ENCODE data around the gene ALPP.
A peak's percentile ranks its signal among the peaks of the same experiment; 100 is the strongest.

DNA sequence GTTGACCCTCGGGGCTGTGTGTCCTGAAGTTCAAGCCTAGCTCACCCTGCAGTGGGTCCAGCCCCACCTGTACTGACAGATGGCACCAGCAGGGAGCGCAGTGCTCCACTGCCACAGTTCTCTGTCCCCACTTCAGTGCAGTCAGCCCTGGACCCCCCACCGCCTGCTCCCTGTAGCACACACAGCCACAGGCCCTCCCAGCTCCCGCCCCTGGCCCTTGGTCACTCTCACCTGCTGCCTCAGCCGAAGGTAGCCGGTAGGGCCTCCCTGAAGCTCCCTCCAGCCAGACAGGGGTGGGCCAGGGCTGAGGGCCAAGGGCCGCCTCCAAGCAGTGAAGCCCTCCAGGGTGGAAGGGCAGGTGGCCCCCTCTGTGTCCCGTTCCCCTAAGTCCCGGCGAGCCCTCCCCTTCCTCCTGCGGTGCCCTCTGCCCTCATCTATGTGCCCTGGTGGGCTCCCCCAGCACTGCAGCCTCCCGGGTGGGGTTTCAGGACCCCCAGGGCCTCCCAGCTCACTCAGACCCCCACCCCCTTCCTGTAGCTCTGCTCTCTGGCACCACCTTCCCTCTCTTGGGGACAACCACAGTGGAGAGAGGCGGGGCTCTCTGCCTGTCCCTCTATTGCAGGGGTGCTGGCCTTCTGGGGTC, 10.8 kb upstream of the ALPP start:
- TF ChIP-seq, protein P1, sequence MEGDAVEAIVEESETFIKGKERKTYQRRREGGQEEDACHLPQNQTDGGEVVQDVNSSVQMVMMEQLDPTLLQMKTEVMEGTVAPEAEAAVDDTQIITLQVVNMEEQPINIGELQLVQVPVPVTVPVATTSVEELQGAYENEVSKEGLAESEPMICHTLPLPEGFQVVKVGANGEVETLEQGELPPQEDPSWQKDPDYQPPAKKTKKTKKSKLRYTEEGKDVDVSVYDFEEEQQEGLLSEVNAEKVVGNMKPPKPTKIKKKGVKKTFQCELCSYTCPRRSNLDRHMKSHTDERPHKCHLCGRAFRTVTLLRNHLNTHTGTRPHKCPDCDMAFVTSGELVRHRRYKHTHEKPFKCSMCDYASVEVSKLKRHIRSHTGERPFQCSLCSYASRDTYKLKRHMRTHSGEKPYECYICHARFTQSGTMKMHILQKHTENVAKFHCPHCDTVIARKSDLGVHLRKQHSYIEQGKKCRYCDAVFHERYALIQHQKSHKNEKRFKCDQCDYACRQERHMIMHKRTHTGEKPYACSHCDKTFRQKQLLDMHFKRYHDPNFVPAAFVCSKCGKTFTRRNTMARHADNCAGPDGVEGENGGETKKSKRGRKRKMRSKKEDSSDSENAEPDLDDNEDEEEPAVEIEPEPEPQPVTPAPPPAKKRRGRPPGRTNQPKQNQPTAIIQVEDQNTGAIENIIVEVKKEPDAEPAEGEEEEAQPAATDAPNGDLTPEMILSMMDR (IDR thresholded peaks at IDR 0.05): peak; percentile 30
- TF ChIP-seq FOXM1 (IDR thresholded peaks at IDR 0.05; ENCODE audit: low read depth): no peak
- TF ChIP-seq POLR2AphosphoS5 (IDR thresholded peaks at IDR 0.05; ENCODE audit: low read depth, low read length): no peak
- no peak for TF ChIP-seq YY1 (IDR thresholded peaks at IDR 0.05; ENCODE audit: low read depth)
- no peak for TF ChIP-seq TAF1 (IDR thresholded peaks at IDR 0.05; ENCODE audit: borderline replicate concordance, low read depth, low read length)
- no peak for TF ChIP-seq GABPA (IDR thresholded peaks at IDR 0.05; ENCODE audit: low read depth)
- TF ChIP-seq GATA2 (CRISPR knock-in tag; IDR thresholded peaks at IDR 0.05): no peak
- no peak for TF ChIP-seq MXI1 (IDR thresholded peaks at IDR 0.05; ENCODE audit: low read depth, low read length)
- TF ChIP-seq NFIC (IDR thresholded peaks at IDR 0.05; ENCODE audit: borderline replicate concordance): no peak
- TF ChIP-seq FOSL2 (IDR thresholded peaks at IDR 0.05; ENCODE audit: borderline replicate concordance, low read depth): no peak
